NCI-H1105 (cell line): Measurements from ENCODE around the gene TMEM135.
"Not testable (repeated sequence)": the region's sequence is repeated elsewhere in the genome, so short reads cannot be mapped to it uniquely, and the experiment has no call there.

Experiments used
- DNase-seq: peaks from one replicate; lab custom pipeline; 2025; lab: John Stamatoyannopoulos, UW

The TMEM135 gene

DNA sequence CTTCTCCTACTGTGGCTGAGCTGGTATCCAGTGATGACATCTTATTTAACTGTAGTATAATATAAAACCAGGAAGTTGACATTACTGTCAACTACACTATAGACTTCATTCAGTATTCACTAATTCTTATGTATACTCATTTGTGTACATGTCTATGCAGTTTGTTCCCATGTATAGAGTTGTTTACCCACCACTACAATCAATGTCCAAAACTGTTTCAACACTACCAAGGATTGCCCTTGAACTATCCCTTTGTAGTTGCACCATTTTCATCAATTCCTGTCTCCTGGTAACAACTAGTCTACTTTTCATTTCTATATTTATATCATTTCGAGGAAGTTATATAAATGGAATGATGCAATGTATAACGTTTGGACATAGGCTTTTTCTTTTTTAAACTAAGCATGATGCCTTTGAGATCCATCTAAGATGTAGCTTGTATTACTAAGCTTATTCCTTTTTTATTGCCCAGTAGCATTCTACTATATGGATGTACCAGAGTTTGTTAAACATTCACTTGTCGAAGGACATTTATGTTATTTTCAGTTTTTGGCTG is 39.2 kb downstream of the TMEM135 start:
- DNase-seq, result no peak

DNA sequence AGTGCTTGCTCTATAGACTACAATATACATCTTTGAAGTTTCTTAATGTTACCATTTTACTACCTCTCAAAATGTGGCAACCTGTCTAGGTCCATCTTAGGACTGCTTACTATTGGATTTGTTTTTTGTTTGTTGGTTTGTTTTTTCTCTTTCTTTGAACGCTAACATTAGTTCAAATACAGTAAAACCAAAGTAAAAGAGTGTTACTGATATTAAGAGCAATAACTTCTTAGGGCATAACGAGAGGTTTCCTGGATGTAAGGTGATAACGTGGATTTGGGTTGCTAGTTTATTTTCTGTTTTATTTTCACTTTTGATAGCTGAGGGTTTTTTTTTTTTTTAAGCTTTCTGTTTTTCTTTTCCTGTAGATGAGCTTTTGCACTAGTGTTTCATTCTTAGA is 43.6 kb downstream of the TMEM135 start:
- no peak for DNase-seq

DNA sequence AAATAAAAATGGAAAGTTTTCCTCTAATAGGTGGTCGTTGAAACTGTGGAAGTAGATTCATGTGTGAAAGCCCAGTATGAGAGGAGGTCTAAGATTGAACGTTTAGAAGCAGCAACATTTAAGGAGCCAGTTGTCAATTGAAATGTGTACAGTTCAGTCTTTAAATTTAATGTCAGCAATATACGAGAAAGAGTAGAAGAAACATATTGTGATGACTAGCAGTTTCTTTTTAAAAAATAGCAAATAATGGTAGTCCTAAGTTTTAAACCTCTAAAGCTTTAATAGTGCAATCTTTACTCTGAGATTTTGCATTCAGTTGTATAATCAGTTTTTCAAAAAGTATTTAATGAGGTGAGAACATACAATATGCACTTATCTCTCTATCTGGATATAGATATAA is 44.9 kb downstream of the TMEM135 start:
- DNase-seq, result no peak

DNA sequence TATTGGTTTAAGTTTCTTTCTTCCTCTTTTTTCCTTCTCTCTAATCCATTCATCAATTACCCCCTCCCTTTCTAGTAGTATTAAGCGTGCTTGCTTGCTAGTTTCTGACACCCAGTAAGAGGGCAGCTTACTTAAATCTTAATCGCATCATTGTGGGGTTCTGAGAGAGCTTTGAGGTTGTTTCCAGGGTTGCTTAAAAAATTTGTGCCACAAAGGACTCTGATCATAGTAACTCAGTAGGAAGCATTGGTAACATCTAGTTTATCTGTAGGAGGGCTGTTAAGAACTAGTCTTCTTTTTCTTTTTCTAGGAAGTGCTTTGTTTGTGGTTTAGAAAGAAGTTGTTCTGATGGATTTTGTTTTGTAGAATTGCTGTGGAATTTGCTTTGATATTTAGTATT is 45.3 kb downstream of the TMEM135 start:
- DNase-seq, result no peak

DNA sequence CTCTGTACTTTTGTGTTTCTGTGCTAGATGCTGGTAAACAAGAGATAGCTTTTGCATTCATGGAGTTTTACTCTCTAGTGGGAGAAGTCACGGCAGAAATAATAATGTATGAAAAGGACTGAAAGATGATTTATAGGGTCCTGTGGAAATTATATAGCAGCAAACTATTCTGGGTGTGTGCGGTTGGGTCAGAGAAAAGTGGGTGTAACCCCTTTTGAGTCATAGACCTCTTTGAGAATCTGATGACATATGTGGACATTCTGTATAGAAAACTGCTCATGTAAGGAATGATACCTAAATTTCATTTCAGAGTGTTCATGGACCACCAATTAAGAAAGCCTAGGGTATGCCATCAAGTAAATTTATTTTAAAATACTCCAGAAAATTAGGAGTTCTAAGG is 54.4 kb downstream of the TMEM135 start:
- no peak for DNase-seq

DNA sequence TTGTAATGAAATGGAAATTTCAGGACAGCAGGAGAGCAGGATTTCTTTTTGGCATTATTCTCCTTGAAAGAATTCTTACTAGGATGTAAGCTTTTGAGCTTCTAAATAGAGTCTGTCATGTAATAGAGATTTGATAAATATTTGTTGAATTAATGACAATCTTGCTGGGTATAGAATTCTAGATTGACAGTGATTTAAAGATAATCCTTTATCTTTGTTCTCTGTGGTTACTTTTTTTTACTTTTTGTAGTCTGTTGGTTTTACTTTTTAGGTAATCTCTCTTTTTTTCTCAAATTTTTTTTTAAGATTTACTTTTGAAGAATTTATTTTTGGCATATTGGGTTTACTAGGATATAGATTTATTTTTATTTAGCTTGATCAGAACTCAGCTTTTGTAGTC is 54.8 kb downstream of the TMEM135 start:
- no peak for DNase-seq

DNA sequence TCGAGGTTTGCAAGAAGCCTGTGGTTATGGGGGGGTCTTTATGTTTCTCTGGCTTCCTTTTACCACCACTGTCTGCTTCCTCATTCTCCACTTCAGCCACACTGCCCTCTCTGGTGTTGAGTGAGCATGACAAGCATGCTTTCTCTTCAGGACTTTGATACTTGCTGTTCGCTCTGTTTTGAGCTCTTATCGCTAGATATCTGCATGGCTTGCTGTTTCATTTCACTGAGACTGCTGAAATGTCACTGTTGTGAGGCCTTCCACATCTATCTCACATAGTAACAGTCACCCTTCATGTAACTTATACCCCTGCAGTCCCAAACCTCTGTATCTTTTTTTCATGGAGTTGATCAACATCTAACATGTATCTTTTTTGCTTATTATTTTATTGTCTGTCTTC is 59.8 kb downstream of the TMEM135 start:
- peak; percentile 6 for DNase-seq

DNA sequence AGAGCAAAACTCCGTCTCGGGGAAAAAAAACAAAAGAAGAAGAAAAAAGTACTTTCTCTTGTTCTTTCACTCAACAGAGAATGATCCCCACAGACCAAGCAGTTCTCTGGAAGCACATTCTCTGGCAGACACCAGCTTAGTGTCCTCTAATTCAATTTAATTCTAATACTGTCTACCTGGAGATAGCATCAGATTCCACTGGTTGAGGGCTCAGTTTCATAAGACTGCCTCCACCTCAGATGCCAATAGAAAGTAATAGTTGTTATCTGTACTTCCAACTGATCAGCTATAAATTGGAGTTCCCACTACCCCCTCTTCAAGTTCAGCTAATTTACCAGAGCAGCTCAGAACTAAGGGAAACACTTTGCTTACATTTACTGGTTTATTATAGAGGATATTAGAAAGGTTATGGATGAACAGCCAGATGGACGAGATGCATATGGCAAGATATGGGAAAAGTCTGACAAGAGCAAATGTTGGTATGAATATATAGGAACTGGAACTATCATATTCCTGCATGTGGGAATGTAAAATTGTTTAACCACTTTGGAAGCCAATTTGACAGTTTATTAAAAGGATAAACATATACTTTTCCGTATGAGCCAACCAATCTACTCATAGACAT is 64.3 kb downstream of the TMEM135 start:
- no peak for DNase-seq

DNA sequence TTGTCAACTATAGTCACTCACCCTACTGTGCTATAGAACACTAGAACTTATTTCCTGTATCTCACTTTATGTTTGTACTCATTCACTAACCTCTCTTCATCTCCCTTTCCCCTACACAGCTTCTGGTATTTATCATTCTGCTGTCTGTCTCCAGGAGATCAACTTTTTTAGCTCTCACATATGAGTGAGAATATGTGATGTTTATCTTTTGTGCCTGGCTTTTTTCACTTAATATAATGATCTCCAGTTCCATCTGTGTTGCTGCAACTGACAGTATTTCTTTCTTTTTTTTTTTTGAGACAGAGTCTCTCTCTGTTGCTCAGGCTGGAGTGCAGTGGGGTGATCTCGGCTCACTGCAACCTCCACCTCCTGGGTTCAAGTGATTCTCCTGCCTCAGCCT is 68.1 kb downstream of the TMEM135 start:
- not testable (repeated sequence) for DNase-seq

DNA sequence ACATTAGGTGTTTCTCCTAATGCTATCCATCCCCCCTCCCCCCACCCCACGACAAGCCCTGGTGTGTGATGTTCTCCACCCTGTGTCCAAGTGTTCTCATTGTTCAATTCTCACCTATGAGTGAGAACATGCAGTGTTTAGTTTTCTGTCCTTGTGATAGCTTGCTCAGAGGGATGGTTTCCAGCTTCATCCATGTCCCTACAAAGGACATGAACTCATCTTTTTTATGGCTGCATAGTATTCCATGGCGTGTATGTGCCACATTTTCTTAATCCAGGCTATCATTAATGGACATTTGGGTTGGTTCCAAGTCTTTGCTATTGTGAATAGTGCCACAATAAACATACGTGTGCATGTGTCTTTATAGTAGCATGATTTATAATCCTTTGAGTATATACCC is 69.6 kb downstream of the TMEM135 start:
- DNase-seq, result not testable (repeated sequence)

DNA sequence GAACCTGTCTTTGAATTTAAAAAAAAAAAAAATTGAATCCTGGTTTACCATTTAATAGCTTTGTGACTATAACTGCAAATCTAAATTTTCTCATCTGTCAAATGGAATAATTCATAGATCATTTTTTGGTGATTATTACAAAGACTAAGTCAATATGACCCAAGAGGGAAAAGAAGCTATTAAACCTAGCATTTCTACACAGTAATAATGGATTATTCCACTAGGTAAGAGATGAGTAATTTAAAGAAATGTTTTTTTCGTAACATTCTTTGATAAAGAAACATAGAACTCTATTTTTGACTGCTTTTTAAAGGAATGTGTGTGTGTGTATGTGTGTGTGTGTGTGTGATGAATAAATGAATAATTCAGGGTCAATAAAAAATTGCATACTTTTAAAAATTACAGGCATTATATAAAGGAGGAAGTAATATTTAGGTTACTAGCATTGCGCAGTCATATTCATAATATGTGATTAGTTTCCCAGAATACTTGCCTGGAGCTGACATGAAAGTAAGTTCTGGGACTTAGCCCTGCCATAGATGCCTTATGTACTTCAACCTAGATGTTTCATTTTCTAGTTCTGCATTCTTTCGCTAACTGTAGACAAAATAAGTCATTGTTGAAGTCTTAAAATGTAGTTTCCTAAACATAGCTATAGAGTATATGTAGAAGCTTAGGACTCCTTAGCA is 72.9 kb downstream of the TMEM135 start:
- no peak for DNase-seq

DNA sequence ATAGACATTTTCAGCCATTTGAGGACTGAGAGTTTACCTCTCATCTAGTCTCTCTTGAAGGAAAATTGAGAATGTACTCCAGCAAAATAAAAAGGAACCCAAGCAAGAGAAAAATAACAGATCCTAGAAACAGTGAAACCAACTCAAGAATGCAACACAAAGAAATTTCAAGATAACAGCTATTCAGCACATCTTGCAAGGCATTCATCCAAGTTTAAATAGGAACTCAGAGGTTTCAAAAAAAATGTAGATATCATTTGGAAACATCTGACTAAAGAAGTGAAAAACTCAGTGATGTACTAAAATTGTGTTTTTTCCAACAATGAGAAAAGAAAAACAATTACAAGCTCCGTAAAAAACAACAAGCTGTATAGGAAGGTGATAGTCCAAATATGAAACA is 76.4 kb downstream of the TMEM135 start:
- DNase-seq, result no peak

DNA sequence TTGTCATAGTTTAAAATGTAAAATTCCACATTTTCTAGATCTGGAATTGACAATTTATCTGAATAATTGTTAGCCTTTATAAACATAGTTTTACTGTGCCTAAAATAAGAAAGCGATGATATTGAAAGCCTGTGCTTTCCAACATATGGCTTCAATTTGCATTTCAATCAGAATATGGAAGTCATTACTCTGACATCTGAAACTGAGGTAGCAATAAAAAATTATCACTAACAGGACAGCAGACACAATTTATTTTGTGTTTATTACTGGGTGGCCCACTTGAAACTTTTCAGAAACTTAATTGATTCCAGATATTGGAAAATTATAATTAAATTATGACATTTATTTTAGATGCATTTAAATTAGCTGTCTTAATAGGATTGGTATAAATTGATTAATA is 78.5 kb downstream of the TMEM135 start:
- DNase-seq, result no peak

DNA sequence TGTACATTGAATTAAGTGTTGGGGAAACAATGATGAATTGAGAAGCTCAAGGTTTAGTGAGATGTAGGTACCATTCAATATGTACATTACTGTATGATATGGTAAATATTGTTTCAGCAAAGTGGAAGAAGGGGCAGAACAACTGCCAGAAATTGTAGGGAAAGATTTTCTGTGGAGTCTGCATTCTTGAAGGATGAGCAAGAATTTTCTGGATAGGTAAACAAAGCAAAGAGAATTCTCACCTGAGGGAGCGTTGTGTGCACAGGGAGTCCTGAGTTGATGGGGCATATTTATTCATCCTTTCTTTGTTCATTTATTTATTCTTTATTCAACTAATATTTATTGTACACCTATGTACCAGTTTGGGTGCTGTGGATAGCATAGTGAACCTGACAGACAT is 83.2 kb downstream of the TMEM135 start:
- no peak for DNase-seq

DNA sequence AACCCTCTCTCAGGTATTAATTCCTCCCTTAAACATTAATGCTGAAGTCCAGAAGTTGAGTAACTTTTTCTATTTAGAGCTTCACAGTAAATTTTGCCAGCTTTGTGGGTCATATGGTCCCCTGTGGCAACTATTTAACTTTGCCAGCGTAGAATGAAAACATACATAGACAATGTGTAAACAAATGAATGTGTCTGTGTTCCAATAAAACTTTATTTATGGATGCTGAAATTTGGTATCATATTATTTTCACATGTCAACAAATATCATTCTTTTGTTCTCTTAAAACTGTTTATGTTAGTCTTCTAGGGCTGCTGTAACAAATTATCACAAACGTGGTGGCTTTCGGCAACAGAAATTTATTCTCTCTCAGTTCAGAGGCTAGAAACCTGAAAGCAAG is 85.1 kb downstream of the TMEM135 start:
- no peak for DNase-seq

DNA sequence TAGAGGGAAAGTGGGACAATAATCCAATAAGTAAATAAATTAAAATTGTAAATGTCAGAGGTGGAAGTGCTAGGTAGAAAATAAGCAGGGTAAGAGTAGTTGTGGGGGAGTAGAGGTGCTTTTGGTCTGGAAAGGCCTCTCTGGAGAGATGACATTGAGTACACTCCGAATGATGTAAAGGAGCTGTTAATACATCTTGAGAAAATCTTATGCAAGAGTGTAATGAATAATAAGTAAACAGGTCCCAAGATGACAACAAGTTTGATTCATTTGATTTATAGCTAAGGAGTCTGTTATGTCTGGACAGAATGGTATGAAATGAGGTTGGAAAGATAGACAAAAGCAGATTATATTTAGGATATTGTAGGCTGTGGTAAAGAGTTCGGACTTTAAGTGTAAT is 87.5 kb downstream of the TMEM135 start:
- no peak for DNase-seq

DNA sequence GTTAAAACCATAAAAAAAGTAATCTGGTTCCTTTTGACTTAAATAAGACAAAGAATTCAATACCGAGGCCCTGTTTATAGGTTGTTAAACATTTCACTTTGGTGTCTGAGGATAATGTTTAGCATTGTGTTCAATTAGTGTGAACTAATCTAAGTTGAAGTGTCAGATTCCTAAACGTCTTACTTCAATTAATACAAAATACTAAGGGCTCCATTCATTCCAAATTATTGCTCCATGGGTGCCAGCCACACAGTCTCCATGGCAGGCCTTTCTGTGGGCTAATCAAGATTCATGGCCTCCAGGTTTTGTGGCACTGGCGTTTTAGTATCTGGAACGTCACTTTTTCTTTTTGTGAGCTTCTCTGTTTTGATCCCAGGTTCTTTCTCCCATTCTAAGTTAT is 89.4 kb downstream of the TMEM135 start:
- DNase-seq, result no peak

DNA sequence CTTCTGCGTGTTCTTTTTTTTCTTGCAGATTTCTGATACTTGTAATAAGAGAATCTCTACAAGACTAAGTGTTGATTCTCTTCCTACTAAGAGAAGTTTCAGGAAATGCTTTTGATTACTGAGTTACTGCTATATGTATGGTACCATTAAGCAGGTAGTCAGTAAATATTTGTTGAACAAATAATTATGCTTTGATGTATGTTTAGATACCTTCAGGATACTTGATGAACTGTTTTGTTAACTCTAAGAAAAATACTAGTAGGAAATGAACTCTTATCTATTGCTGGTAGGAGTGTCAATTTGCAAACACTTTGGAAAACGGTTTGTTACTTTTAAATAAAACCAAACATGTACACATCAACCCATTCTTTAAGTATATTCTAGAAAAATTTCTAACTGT is 90.6 kb downstream of the TMEM135 start:
- DNase-seq, result no peak

DNA sequence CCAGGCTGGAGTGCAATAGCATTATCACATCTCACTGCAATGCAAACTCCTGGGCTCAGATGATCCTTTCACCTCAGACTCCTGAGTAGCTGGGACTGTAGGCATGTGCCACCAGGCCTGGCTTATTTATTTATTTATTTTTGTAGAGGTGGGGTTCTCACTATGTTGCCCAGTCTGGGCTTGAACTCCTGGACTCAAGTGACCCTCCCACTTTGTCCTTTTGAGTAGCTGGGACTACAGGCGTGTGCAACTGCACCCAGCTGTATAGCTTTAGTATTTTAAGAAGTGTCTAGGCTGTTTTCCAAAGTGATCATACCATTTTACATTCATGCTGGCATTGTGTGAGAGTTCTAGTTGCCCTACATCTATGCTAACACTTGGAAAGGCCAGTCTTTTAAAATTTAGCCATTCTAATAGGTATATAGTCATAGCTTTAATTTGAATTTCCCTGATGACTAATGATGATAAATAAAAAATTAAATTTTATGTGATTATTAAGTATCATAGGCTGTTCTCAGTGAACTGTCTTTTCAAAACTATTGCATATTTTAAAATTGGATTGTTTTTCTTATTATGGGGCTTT is 96.9 kb downstream of the TMEM135 start:
- no peak for DNase-seq

DNA sequence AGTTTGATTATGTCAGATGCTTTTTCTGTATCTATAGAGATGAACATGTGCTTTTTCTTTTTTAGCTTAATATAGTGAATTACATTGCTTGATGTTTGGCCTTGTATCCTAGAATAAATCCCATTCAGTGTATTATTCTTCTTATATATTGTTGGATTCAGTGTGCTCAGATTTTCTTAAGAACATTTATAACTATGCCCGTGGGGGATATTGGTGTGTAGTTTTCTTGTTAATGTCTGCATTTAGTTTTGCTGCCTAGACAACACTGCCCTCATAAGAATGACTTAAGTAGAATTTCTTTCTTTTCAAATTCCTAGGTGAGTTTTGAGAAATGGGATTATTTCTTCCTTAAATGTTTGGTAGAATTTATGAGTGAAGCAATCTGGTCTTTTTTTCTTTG is 98.5 kb downstream of the TMEM135 start:
- DNase-seq, result no peak

DNA sequence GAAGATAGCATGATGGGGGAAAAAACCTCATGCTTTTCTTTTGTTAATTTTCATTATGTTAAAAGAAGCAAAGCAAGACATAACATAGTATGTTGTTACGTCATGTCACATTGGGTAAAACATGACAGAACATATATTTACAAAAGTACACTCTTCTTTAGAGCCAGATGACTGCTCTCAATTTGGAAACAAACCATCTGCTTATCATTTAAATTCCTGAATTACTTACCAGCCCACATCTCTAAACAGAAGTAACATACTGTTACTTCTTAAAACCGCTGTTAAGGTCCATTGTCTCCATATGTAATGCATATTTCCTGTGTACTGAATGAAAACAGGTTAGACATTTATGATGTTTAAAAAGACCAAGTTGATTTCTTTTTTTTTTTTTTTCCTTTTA is 100.0 kb downstream of the TMEM135 start:
- DNase-seq, result no peak

DNA sequence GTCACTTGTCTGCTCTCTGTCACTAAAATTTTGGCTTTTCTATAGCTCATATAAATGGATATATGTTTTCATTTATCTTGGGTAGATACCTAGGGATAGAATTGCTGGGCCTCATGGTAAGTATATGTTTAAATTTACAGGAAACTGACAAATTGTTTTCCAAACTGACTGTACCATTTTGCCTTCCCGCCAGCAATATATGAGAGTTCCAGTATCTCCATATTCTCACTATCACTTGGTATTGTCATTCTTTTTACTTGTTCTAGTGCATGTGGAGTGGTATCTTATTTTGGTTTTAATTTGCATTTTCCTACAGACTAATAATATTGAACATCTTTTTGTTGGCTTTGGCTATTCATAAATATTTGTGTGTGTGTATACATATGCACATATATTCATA is 101.7 kb downstream of the TMEM135 start:
- no peak for DNase-seq

DNA sequence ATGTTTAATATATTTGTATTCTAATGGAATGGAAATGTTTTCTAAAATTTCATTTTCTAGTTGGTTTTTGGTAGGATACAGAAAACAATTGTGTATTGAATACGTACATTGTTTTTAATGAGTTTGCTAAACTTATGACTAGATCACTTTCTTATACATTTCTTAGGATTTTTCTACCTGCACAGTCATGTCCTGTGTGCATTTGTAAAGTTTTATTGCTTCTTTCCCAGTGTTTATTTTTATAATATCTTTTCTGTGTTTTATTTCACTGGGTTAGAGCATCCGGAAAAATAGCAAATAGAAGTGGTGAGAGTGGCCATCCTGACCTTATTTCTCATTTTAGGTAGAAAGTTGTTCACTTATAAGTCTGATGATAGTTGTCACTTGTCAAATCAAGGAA is 103.6 kb downstream of the TMEM135 start:
- no peak for DNase-seq
